ENCODE results near the gene BMP2K. TPM values are rescaled to one million over a fixed set of nuclear protein-coding genes. Genes with fewer than 3 reads are reported as not detected.
"Not testable (repeated sequence)": the region's sequence is repeated elsewhere in the genome, so short reads cannot be mapped to it uniquely, and the experiment has no call there.

The BMP2K gene
- total and polyA plus RNA-seq, 8 donors: 4.8 to 27.3 (median 6.0) TPM

GRCh38 chr4:78784236-78784865, 8.2 kb downstream of the BMP2K start:
- DNase-seq (no peak), ATAC-seq (peak in 2 of 4 donors; percentile 23 to 25), FAIRE-seq (no peak)
- H3K36me3 ChIP-seq: no peaks in the 10 kb centered on the region
- intact Hi-C loops (cut with DNase I): no loop called here
- no peak for TF ChIP-seq CTCF (IDR thresholded peaks at IDR 0.05)
- no peaks in the 10 kb centered on the region for H3K27me3 ChIP-seq
- H3K27ac ChIP-seq: no peak overlapping the region
- H3K4me1 ChIP-seq: peaks cover 0 to 7% (median 6%) of the 10 kb centered on the region in 3 donors
- H3K4me3 ChIP-seq: no peak overlapping the region
- WGBS, 2 donors: 56 to 57% methylated on average over 4 of the region's 4 CpGs
- no peaks in the 10 kb centered on the region for H3K9me3 ChIP-seq

GRCh38 chr4:78787392-78788006, 11.3 kb downstream of the BMP2K start:
- no peak for TF ChIP-seq CTCF (IDR thresholded peaks at IDR 0.05)
- H3K4me1 ChIP-seq: peaks cover 0 to 4% (median 1%) of the 10 kb centered on the region in 3 donors
- H3K9me3 ChIP-seq: no peaks in the 10 kb centered on the region
- DNase-seq (no peak), ATAC-seq (no peak), FAIRE-seq (no peak)
- no peak overlapping the region for H3K4me3 ChIP-seq
- 92 to 95% methylated on average over 2 of the region's 2 CpGs for WGBS, 2 donors
- no peaks in the 10 kb centered on the region for H3K36me3 ChIP-seq
- intact Hi-C loops (cut with DNase I): no loop called here
- no peaks in the 10 kb centered on the region for H3K27me3 ChIP-seq
- no peak overlapping the region for H3K27ac ChIP-seq

- WGBS, 2 donors: 90 to 97% methylated on average over 3 of the region's 3 CpGs
Measured at GRCh38 chr4:78788007-78788889, 12.1 kb downstream of the BMP2K start.

GRCh38 chr4:78795594-78796416, 19.7 kb downstream of the BMP2K start:
- H3K4me1 ChIP-seq; FAIRE-seq; H3K27ac ChIP-seq; H3K27me3 ChIP-seq; H3K4me3 ChIP-seq; H3K36me3 ChIP-seq; H3K9me3 ChIP-seq; ATAC-seq; DNase-seq; intact Hi-C loops (cut with DNase I): not testable (repeated sequence)
- WGBS, 2 donors: 94 to 99% methylated on average over 4 of the region's 5 CpGs

More at GRCh38 chr4:78788007-78788889, 12.1 kb downstream of the BMP2K start:
- no peak for ATAC-seq
- intact Hi-C loops (cut with DNase I): no loop called here
- no peak overlapping the region for H3K4me3 ChIP-seq
- TF ChIP-seq CTCF (IDR thresholded peaks at IDR 0.05): no peak
- no peaks in the 10 kb centered on the region for H3K36me3 ChIP-seq
- DNase-seq: no peak
- no peaks in the 10 kb centered on the region for H3K4me1 ChIP-seq
- no peaks in the 10 kb centered on the region for H3K27me3 ChIP-seq
- no peak for FAIRE-seq
- H3K9me3 ChIP-seq: no peaks in the 10 kb centered on the region
- H3K27ac ChIP-seq: no peak overlapping the region

GRCh38 chr4:78796526-78796925, 20.4 kb downstream of the BMP2K start:
- H3K27ac ChIP-seq: no peak overlapping the region
- no peak for ATAC-seq

More at GRCh38 chr4:78796526-78796925, 20.4 kb downstream of the BMP2K start:
- intact Hi-C loops (cut with DNase I): no loop called here
- no peak for TF ChIP-seq CTCF (IDR thresholded peaks at IDR 0.05)
- 94 to 98% methylated on average over 2 of the region's 2 CpGs for WGBS, 2 donors
- Histone ChIP-seq H3K9me3 (no peaks in the 10 kb centered on the region), H3K4me3 (no peak overlapping the region), H3K4me1 (no peaks in the 10 kb centered on the region), H3K27me3 (no peaks in the 10 kb centered on the region), H3K36me3 (no peaks in the 10 kb centered on the region)
- no peak for FAIRE-seq
- no peak for DNase-seq
